IPS-20b (cell line): ENCODE results near the gene CYP1A2.

Source experiments
- H3K27ac ChIP-seq: one replicate; pipeline ENCODE4 v1.5.1; 2013; ENCODE audit warnings: low read length
- H3K27me3 ChIP-seq: 2 replicates; pipeline ENCODE4 v1.6.1; 2013; ENCODE audit warnings: mild to moderate bottlenecking, low read length, inconsistent platforms; ENCODE audit not compliant: insufficient read depth
- H3K36me3 ChIP-seq: 2 replicates; pipeline ENCODE4 v1.6.1; 2013; ENCODE audit warnings: low read depth, mild to moderate bottlenecking, inconsistent platforms, low read length, moderate library complexity; ENCODE audit not compliant: insufficient read depth
- H3K4me1 ChIP-seq: 2 replicates; pipeline ENCODE4 v1.6.1; 2013; ENCODE audit warnings: mild to moderate bottlenecking, control low read depth, inconsistent platforms, low read length, moderate library complexity; ENCODE audit not compliant: insufficient read depth
- H3K4me3 ChIP-seq: 2 replicates; pipeline ENCODE4 v1.5.1; 2013; ENCODE audit warnings: mild to moderate bottlenecking, low read length, inconsistent platforms
- H3K9ac ChIP-seq: 2 replicates; pipeline ENCODE4 v1.6.1; 2013; ENCODE audit warnings: low read depth, mild to moderate bottlenecking, inconsistent platforms, low read length, moderate library complexity
- H3K9me3 ChIP-seq: 2 replicates; pipeline ENCODE4 v1.6.1; 2013; ENCODE audit warnings: mild to moderate bottlenecking, low read depth, low read length, inconsistent platforms; ENCODE audit not compliant: insufficient read depth

CYP1A2 gene

GRCh38 chr15:74793135-74794028 is 44.7 kb downstream of the CYP1A2 start:
- H3K4me3 ChIP-seq = no peak overlapping the region
- H3K27me3 ChIP-seq = no peaks in the 10 kb centered on the region
- H3K4me1 ChIP-seq = peaks cover 7% of the 10 kb centered on the region
- no peak overlapping the region for H3K9ac ChIP-seq
- no peaks in the 10 kb centered on the region for H3K36me3 ChIP-seq
- no peak overlapping the region for H3K27ac ChIP-seq
- H3K9me3 ChIP-seq = no peaks in the 10 kb centered on the region

- Histone ChIP-seq H3K4me1 (no peaks in the 10 kb centered on the region), H3K9ac (no peak overlapping the region), H3K27ac (no peak overlapping the region), H3K36me3 (no peaks in the 10 kb centered on the region), H3K4me3 (no peak overlapping the region), H3K9me3 (no peaks in the 10 kb centered on the region), H3K27me3 (no peaks in the 10 kb centered on the region)
These were observed 45.8 kb downstream of the CYP1A2 start for GRCh38 chr15:74794248-74794969.

- Histone ChIP-seq H3K9me3 (no peaks in the 10 kb centered on the region), H3K36me3 (0 out of 2 replicates have a peak, but pooled peaks cover 4% of the 10 kb centered on the region), H3K27me3 (no peaks in the 10 kb centered on the region), H3K9ac (no peak overlapping the region), H3K27ac (no peak overlapping the region), H3K4me3 (no peak overlapping the region), H3K4me1 (no peaks in the 10 kb centered on the region)
These were observed 46.3 kb downstream of the CYP1A2 start for GRCh38 chr15:74794970-74795349.

- Histone ChIP-seq H3K4me3 (no peak overlapping the region), H3K9ac (no peak overlapping the region), H3K4me1 (no peaks in the 10 kb centered on the region), H3K36me3 (0 out of 2 replicates have a peak, but pooled peaks cover 11% of the 10 kb centered on the region), H3K9me3 (no peaks in the 10 kb centered on the region), H3K27ac (no peak overlapping the region), H3K27me3 (no peaks in the 10 kb centered on the region)
These were observed 47.5 kb downstream of the CYP1A2 start for GRCh38 chr15:74795966-74796625.

- H3K4me1 ChIP-seq = no peaks in the 10 kb centered on the region
- H3K9ac ChIP-seq = no peak overlapping the region
- H3K27ac ChIP-seq = no peak overlapping the region
- no peaks in the 10 kb centered on the region for H3K27me3 ChIP-seq
- peaks cover 25% of the 10 kb centered on the region; the same call in 1 of the 2 replicates for H3K36me3 ChIP-seq
- H3K4me3 ChIP-seq = no peak overlapping the region
- H3K9me3 ChIP-seq = no peaks in the 10 kb centered on the region
These were observed 50.0 kb downstream of the CYP1A2 start for GRCh38 chr15:74798388-74799254.

- H3K9ac ChIP-seq = no peak overlapping the region
- peaks cover 33% of the 10 kb centered on the region for H3K36me3 ChIP-seq
These were observed 50.7 kb downstream of the CYP1A2 start for GRCh38 chr15:74799255-74799855.

GRCh38 chr15:74799856-74800558 is 51.4 kb downstream of the CYP1A2 start:
- Histone ChIP-seq H3K27ac (no peak overlapping the region), H3K9me3 (no peaks in the 10 kb centered on the region), H3K4me3 (no peak overlapping the region), H3K4me1 (no peaks in the 10 kb centered on the region), H3K9ac (no peak overlapping the region), H3K36me3 (peaks cover 34% of the 10 kb centered on the region), H3K27me3 (no peaks in the 10 kb centered on the region)

More at GRCh38 chr15:74799255-74799855, 50.7 kb downstream of the CYP1A2 start:
- Histone ChIP-seq H3K27me3 (no peaks in the 10 kb centered on the region), H3K4me3 (no peak overlapping the region), H3K4me1 (no peaks in the 10 kb centered on the region), H3K9me3 (no peaks in the 10 kb centered on the region), H3K27ac (no peak overlapping the region)

- Histone ChIP-seq H3K36me3 (peaks cover 34% of the 10 kb centered on the region), H3K27ac (no peak overlapping the region)
These were observed 52.0 kb downstream of the CYP1A2 start for GRCh38 chr15:74800559-74801094.

GRCh38 chr15:74801311-74801997 is 52.8 kb downstream of the CYP1A2 start:
- H3K4me3 ChIP-seq = no peak overlapping the region
- H3K9me3 ChIP-seq = no peaks in the 10 kb centered on the region
- H3K27ac ChIP-seq = no peak overlapping the region
- H3K9ac ChIP-seq = no peak overlapping the region
- H3K4me1 ChIP-seq = no peaks in the 10 kb centered on the region
- peaks cover 34% of the 10 kb centered on the region for H3K36me3 ChIP-seq
- H3K27me3 ChIP-seq = no peaks in the 10 kb centered on the region

More at GRCh38 chr15:74800559-74801094, 52.0 kb downstream of the CYP1A2 start:
- no peaks in the 10 kb centered on the region for H3K9me3 ChIP-seq
- H3K9ac ChIP-seq = no peak overlapping the region
- H3K4me1 ChIP-seq = no peaks in the 10 kb centered on the region
- no peaks in the 10 kb centered on the region for H3K27me3 ChIP-seq
- no peak overlapping the region for H3K4me3 ChIP-seq

GRCh38 chr15:74802290-74802689 is 53.6 kb downstream of the CYP1A2 start:
- Histone ChIP-seq H3K4me1 (no peaks in the 10 kb centered on the region), H3K36me3 (peaks cover 34% of the 10 kb centered on the region)

More at GRCh38 chr15:74802290-74802689, 53.6 kb downstream of the CYP1A2 start:
- no peaks in the 10 kb centered on the region for H3K27me3 ChIP-seq
- H3K27ac ChIP-seq = no peak overlapping the region
- no peak overlapping the region for H3K9ac ChIP-seq
- no peaks in the 10 kb centered on the region for H3K9me3 ChIP-seq
- no peak overlapping the region for H3K4me3 ChIP-seq
